ENCODE data around the gene SYNC.
"Not testable (repeated sequence)": the region's sequence is repeated elsewhere in the genome, so short reads cannot be mapped to it uniquely, and the experiment has no call there.

SYNC gene

DNA sequence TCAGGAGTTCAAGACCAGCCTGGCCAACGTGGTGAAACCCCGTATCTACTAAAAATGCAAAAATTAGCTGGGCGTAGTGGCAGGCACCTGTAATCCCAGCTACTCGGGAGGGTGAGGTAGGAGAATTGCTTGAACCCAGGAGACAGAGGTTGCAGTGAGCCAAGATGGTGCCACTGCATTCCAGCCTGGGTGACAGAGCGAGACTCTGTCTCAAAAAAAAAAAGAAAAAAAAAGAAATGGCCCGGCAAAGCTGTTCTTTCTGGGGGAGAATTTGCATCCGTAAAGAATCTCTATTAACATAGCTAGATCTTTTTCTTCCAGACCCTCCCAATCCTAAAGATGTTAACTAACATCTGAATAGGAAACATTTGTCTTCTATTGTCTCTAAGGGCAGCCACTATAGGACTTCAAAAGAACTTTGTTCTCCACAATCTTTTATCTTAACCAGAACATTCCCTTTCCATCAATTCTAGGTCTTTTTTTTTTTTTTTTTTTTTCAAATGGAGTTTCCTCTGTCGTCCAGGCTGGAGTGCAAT is 60.2 kb downstream of the SYNC start:
- DNase-seq (ENCODE audit: low spot score): not testable (repeated sequence)

- no peak for DNase-seq (ENCODE audit: low spot score)
Observed at GRCh38 chr1:32639489-32640075, 63.0 kb downstream of the SYNC start.

DNA sequence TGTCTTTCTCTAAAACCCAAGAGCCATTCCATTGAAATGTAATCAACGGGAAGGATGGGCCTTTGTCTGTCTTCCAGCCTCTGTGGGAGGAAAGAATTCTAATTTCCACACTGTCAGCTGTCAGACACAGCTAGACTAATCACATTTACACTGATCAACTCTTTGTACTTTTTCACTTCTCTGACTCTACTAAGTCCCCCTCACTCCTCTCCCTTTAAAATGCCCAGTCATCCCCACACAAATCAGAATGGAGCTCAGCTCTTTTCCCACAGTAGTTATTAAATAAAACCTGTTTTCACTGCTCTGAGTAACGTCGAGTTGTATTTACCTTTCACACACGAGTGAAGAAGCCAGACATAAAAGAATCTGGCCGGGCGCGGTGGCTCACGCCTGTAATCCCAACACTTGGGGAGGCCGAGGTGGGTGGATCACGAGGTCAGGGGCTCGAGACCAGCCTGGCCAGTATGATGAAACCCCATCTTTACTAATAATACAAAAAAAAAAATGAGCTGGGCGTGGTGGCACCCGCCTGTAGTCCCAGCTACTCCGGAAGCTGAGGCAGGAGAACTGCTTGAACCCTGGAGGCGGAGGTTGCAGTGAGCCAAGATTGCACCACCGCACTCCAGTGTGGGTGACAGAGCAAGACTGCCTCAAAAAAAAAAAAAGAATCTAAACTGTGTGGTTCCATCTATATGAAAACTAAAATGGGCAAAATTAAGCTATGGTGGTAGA is 65.5 kb downstream of the SYNC start:
- no peak for DNase-seq (ENCODE audit: low spot score)

GRCh38 chr1:32635508-32636277 is 66.9 kb downstream of the SYNC start:
- DNase-seq (ENCODE audit: low spot score): no peak

GRCh38 chr1:32632829-32633228 is 69.7 kb downstream of the SYNC start:
- no peak for DNase-seq (ENCODE audit: low spot score)

- DNase-seq (ENCODE audit: low spot score): not testable (repeated sequence)
Observed at GRCh38 chr1:32630173-32630572, 72.4 kb downstream of the SYNC start.
